Calu3 (cell line): ENCODE results near the gene TBC1D9B. TPM values are rescaled to one million over a fixed set of nuclear protein-coding genes. Genes with fewer than 3 reads are reported as not detected.
A peak's percentile ranks its signal among the peaks of the same experiment; 100 is the strongest.

Source experiments
- BruUV-seq: library from RNA; stranded (reverse); fragments of 400-500 nt; replicated peaks from 2 replicates; lab custom pipeline; 2021; lab: Mats Ljungman, UMichigan
- CTCF ChIA-PET: fragments of 300-600 bp; sonication (Branson Sonifier 250); formaldehyde crosslinking; loops from one replicate; lab custom pipeline; 2022; ENCODE audit warnings: antibody characterized with exemption; lab: Charles Lee
- DNase-seq: peaks from one replicate; pipeline ENCODE4 v3.0.0; 2022
- H3K27ac Mint-ChIP-seq: one replicate; pipeline ENCODE4 v1.8.0; 2022; ENCODE audit warnings: mixed read lengths; ENCODE audit not compliant: unreplicated experiment
- H3K27me3 Mint-ChIP-seq: one replicate; pipeline ENCODE4 v1.8.0; 2022; ENCODE audit warnings: mixed read lengths; ENCODE audit not compliant: unreplicated experiment
- H3K36me3 Mint-ChIP-seq: one replicate; pipeline ENCODE4 v1.8.0; 2022; ENCODE audit warnings: mild to moderate bottlenecking, moderate library complexity, mixed read lengths; ENCODE audit not compliant: insufficient read depth, unreplicated experiment
- H3K4me1 Mint-ChIP-seq: one replicate; pipeline ENCODE4 v1.8.0; 2022; ENCODE audit warnings: mild to moderate bottlenecking, low read depth, mixed read lengths; ENCODE audit not compliant: unreplicated experiment
- H3K4me3 Mint-ChIP-seq: one replicate; pipeline ENCODE4 v1.8.0; 2022; ENCODE audit warnings: mild to moderate bottlenecking, low read depth, moderate library complexity, mixed read lengths; ENCODE audit not compliant: unreplicated experiment
- H3K9me3 Mint-ChIP-seq: one replicate; pipeline ENCODE4 v1.8.0; 2022; ENCODE audit warnings: low read depth, mixed read lengths; ENCODE audit not compliant: unreplicated experiment
- CTCF ChIP-seq: fragments of 200-600 bp; IDR thresholded peaks from one replicate; pipeline ENCODE4 v1.8.0; 2022; ENCODE audit warnings: antibody characterized with exemption; ENCODE audit not compliant: unreplicated experiment
- intact Hi-C: fragments of 100-400 bp; cut with micrococcal nuclease; formaldehyde crosslinking; loops from one replicate; pipeline ENCODE4 v1.10.0; 2022; ENCODE audit not compliant: unreplicated experiment
- total RNA-seq: library from RNA; stranded (reverse); gene quantifications from 2 replicates; pipeline ENCODE4 v1.2.3, GENCODE V29; 2022

The TBC1D9B gene
- total RNA-seq, 1 experiment from 2014 or later = 148 TPM

- peak overlapping the region; percentile 96 for H3K27ac Mint-ChIP-seq
- intact Hi-C loops = loop anchor here (1.0 to 5.0 kb wide), 3 partner anchors 11 to 57 kb away; no protein-coding TSS in a partner anchor
- H3K27me3 Mint-ChIP-seq = no peaks in the 10 kb centered on the region
- peak overlapping the region; percentile 97 for H3K4me3 Mint-ChIP-seq
- BruUV-seq = no TSS peak
- peaks cover 94% of the 10 kb centered on the region for H3K36me3 Mint-ChIP-seq
- TF ChIP-seq CTCF = no peak
- peaks cover 27% of the 10 kb centered on the region for H3K4me1 Mint-ChIP-seq
- CTCF ChIA-PET = interaction anchor here (0.5 to 1.6 kb wide), 3 partner anchors 11 to 87 kb away, joined by 3 to 6 read pairs (median 3); partner anchors contain the start of gene MAML1
- DNase-seq = peak; percentile 90
- no peaks in the 10 kb centered on the region for H3K9me3 Mint-ChIP-seq
These were observed 88.2 kb downstream of the TBC1D9B start for GRCh38 chr5:179819296-179820126.

- BruUV-seq = no TSS peak
- H3K4me3 Mint-ChIP-seq = peak overlapping the region; percentile 97
- intact Hi-C loops = loop anchor here (1.0 kb wide), 1 partner anchor 11 kb away; no protein-coding TSS in a partner anchor
- H3K36me3 Mint-ChIP-seq = peaks cover 89% of the 10 kb centered on the region
- CTCF ChIA-PET = interaction anchor here (0.8 to 1.1 kb wide), 2 partner anchors 9 to 11 kb away, joined by 3 read pairs; no protein-coding TSS in a partner anchor
- no peak for TF ChIP-seq CTCF
- peaks cover 24% of the 10 kb centered on the region for H3K4me1 Mint-ChIP-seq
- no peaks in the 10 kb centered on the region for H3K27me3 Mint-ChIP-seq
- no peaks in the 10 kb centered on the region for H3K9me3 Mint-ChIP-seq
- peak overlapping the region; percentile 96 for H3K27ac Mint-ChIP-seq
- peak; percentile 99 for DNase-seq
These were observed 88.9 kb downstream of the TBC1D9B start for GRCh38 chr5:179818746-179819295.

GRCh38 chr5:179817890-179818745 lies 89.6 kb downstream of the TBC1D9B start:
- no peak for TF ChIP-seq CTCF
- Mint-ChIP-seq H3K9me3 (no peaks in the 10 kb centered on the region), H3K4me3 (peak overlapping the region; percentile 97), H3K27me3 (no peaks in the 10 kb centered on the region), H3K4me1 (peaks cover 24% of the 10 kb centered on the region), H3K27ac (peak overlapping the region; percentile 96), H3K36me3 (peaks cover 87% of the 10 kb centered on the region)
- DNase-seq = no peak
- TSS peak; percentile 44 for BruUV-seq
- CTCF ChIA-PET = interaction anchor here (0.6 to 1.1 kb wide), 4 partner anchors 9 to 147 kb away, joined by 3 read pairs; no protein-coding TSS in a partner anchor
- intact Hi-C loops = no loop called here

GRCh38 chr5:179817470-179817840 lies 90.2 kb downstream of the TBC1D9B start:
- no peak for TF ChIP-seq CTCF
- Mint-ChIP-seq H3K27ac (peak overlapping the region; percentile 96), H3K4me3 (peak overlapping the region; percentile 97), H3K27me3 (no peaks in the 10 kb centered on the region), H3K9me3 (no peaks in the 10 kb centered on the region), H3K36me3 (peaks cover 87% of the 10 kb centered on the region), H3K4me1 (peaks cover 24% of the 10 kb centered on the region)
- no TSS peak for BruUV-seq
- intact Hi-C loops = no loop called here
- CTCF ChIA-PET = interaction anchor here (0.6 to 1.1 kb wide), 2 partner anchors 10 to 146 kb away, joined by 3 read pairs; no protein-coding TSS in a partner anchor
- DNase-seq = no peak
